H1 (cell line): Measurements from ENCODE around the gene OSBP2. TPM values are rescaled to one million over a fixed set of nuclear protein-coding genes. Genes with fewer than 3 reads are reported as not detected.

Experiments
- CTCF ChIA-PET: fragments of 300-600 bp; sonication (Branson Sonifier 250); formaldehyde crosslinking; loops from one replicate; lab custom pipeline; 2021; ENCODE audit not compliant: partially characterized antibody; lab: Charles Lee
- POLR2A ChIA-PET: fragments of 300-600 bp; sonication (Branson Sonifier 250); formaldehyde crosslinking; loops from one replicate; lab custom pipeline; 2021; ENCODE audit warnings: inconsistent platforms; ENCODE audit not compliant: partially characterized antibody; lab: Charles Lee
- DNase-seq, 2 experiments: peaks; one replicate each; pipeline versions ENCODE4 v3.0.0 to v3.0.0-alpha.2; 2010 to 2022; ENCODE audit warnings: low spot score in 2 of 2, low read depth in 1 of 2, mixed read lengths in 1 of 2
- FAIRE-seq: peaks from 2 replicates; lab custom pipeline; 2011; peaks lifted over from hg19 to GRCh38; lab: Jason Lieb, UNC
- H2AFZ ChIP-seq: 2 replicates; pipeline ENCODE4 v1.8.1; 2012; ENCODE audit warnings: low read length, inconsistent platforms
- H2AK5ac ChIP-seq: 2 replicates; pipeline ENCODE4 v1.6.1; 2013; ENCODE audit warnings: low read depth, low read length
- H2BK120ac ChIP-seq: replicated peaks from 2 replicates; pipeline ENCODE3; 2013; ENCODE audit warnings: low read depth, low read length, inconsistent platforms
- H2BK12ac ChIP-seq: 2 replicates; pipeline ENCODE4 v1.6.1; 2013; ENCODE audit warnings: low read depth, low read length
- H2BK15ac ChIP-seq: 2 replicates; pipeline ENCODE4 v1.6.1; 2013; ENCODE audit warnings: low read length
- H2BK20ac ChIP-seq: 2 replicates; pipeline ENCODE4 v1.6.1; 2013; ENCODE audit warnings: low read length
- H2BK5ac ChIP-seq: 2 replicates; pipeline ENCODE4 v1.6.1; 2013; ENCODE audit warnings: low read depth, low read length
- H3K14ac ChIP-seq: 2 replicates; pipeline ENCODE4 v1.6.1; 2013; ENCODE audit warnings: inconsistent platforms; ENCODE audit not compliant: insufficient read length
- H3K18ac ChIP-seq: 2 replicates; pipeline ENCODE4 v1.6.1; 2013; ENCODE audit warnings: low read length; ENCODE audit errors: extremely low read depth
- H3K23ac ChIP-seq: 2 replicates; pipeline ENCODE4 v1.6.1; 2013; ENCODE audit warnings: inconsistent platforms; ENCODE audit not compliant: insufficient read length
- H3K23me2 ChIP-seq: 2 replicates; pipeline ENCODE4 v1.6.1; 2013; ENCODE audit warnings: low read depth, low read length
- H3K27ac ChIP-seq: 2 replicates; pipeline ENCODE4 v1.6.1; 2011; ENCODE audit warnings: low read depth, low read length, inconsistent platforms
- H3K27me3 ChIP-seq, 4 experiments: replicated peaks in 1 of 4; 1 replicate in 1 of 4; 2 replicates in 3 of 4; pipeline versions ENCODE4 v1.6.1 to v1.8.1; 2011 to 2013; ENCODE audit warnings: low read length in 3 of 4, mild to moderate bottlenecking in 3 of 4, inconsistent platforms in 2 of 4, mixed read lengths in 2 of 4, moderate library complexity in 1 of 4; ENCODE audit not compliant: control insufficient read depth in 3 of 4, insufficient read depth in 3 of 4; ENCODE audit errors: extremely low read depth in 1 of 4
- H3K36me3 ChIP-seq, 4 experiments: 2 replicates each; pipeline versions ENCODE4 v1.6.1 to v1.8.1; 2011 to 2013; ENCODE audit warnings: mild to moderate bottlenecking in 4 of 4, low read length in 3 of 4, moderate library complexity in 2 of 4, control low read depth in 1 of 4, inconsistent platforms in 1 of 4; ENCODE audit not compliant: insufficient read depth in 4 of 4, control insufficient read depth in 2 of 4
- H3K4ac ChIP-seq: replicated peaks from 2 replicates; pipeline ENCODE3; 2013; ENCODE audit warnings: low read length, low read depth, mixed read lengths, inconsistent platforms; ENCODE audit not compliant: insufficient read length
- H3K4me1 ChIP-seq, 4 experiments: replicated peaks in 1 of 4; 1 replicate in 1 of 4; 2 replicates in 3 of 4; pipeline versions ENCODE4 v1.6.1 to v1.8.1; 2011 to 2013; ENCODE audit warnings: low read length in 3 of 4, inconsistent platforms in 2 of 4, mixed read lengths in 1 of 4; ENCODE audit not compliant: insufficient read depth in 4 of 4, control insufficient read depth in 3 of 4
- H3K4me2 ChIP-seq, 2 experiments: 2 replicates each; pipeline versions ENCODE4 v1.6.1 to v1.8.1; 2011 to 2013; ENCODE audit warnings: low read depth in 2 of 2, low read length in 2 of 2, control low read depth in 1 of 2, inconsistent platforms in 1 of 2, mild to moderate bottlenecking in 1 of 2; ENCODE audit not compliant: insufficient read depth in 1 of 2
- H3K4me3 ChIP-seq, 4 experiments: fragments of 200-600, 300-600 bp in 1 of 4; sonication (generic), shearing (Covaris generic), sonication (Bioruptor Twin) in 1 of 4; 2 replicates each; pipeline versions ENCODE4 v1.5.1 to v1.8.1; 2011 to 2016; ENCODE audit warnings: low read length in 4 of 4, low read depth in 3 of 4, control low read depth in 2 of 4, inconsistent platforms in 2 of 4, mild to moderate bottlenecking in 2 of 4, mixed read lengths in 1 of 4, moderate library complexity in 1 of 4; ENCODE audit not compliant: insufficient read depth in 2 of 4; ENCODE audit errors: extremely low read depth in 1 of 4
- H3K56ac ChIP-seq: replicated peaks from 2 replicates; pipeline ENCODE3; 2013; ENCODE audit warnings: low read depth, mild to moderate bottlenecking, mixed read lengths, low read length, inconsistent platforms; ENCODE audit not compliant: insufficient read length
- H3K79me1 ChIP-seq: 2 replicates; pipeline ENCODE4 v1.6.1; 2013; ENCODE audit warnings: low read depth, low read length, control low read depth
- H3K79me2 ChIP-seq, 2 experiments: 2 replicates each; pipeline versions ENCODE4 v1.6.1 to v1.8.1; 2012 to 2013; ENCODE audit warnings: low read length in 2 of 2, mild to moderate bottlenecking in 2 of 2, inconsistent platforms in 1 of 2; ENCODE audit not compliant: insufficient read depth in 2 of 2, control insufficient read depth in 1 of 2
- H3K9ac ChIP-seq, 4 experiments: replicated peaks in 1 of 4; 1 replicate in 1 of 4; 2 replicates in 3 of 4; pipeline versions ENCODE4 v1.6.1 to v1.8.1; 2011 to 2013; ENCODE audit warnings: low read depth in 3 of 4, low read length in 3 of 4, control low read depth in 2 of 4, mild to moderate bottlenecking in 2 of 4, moderate library complexity in 2 of 4, inconsistent platforms in 1 of 4; ENCODE audit errors: extremely low read depth in 1 of 4
- H3K9me3 ChIP-seq, 2 experiments: 2 replicates each; pipeline versions ENCODE4 v1.6.1 to v1.8.1; 2012 to 2013; ENCODE audit warnings: mild to moderate bottlenecking in 2 of 2, moderate library complexity in 2 of 2, control low read depth in 1 of 2, inconsistent platforms in 1 of 2, low read depth in 1 of 2, low read length in 1 of 2, mixed read lengths in 1 of 2; ENCODE audit not compliant: insufficient read depth in 2 of 2
- H4K20me1 ChIP-seq, 2 experiments: replicated peaks in 1 of 2; 2 replicates each; pipeline versions ENCODE3 to v1.8.1; 2011 to 2013; ENCODE audit warnings: inconsistent platforms in 2 of 2, low read length in 2 of 2, mild to moderate bottlenecking in 1 of 2; ENCODE audit not compliant: insufficient read depth in 2 of 2, control insufficient read depth in 1 of 2
- H4K5ac ChIP-seq: 2 replicates; pipeline ENCODE4 v1.6.1; 2013; ENCODE audit warnings: low read length, low read depth, mixed read lengths, inconsistent platforms; ENCODE audit not compliant: insufficient read length
- H4K8ac ChIP-seq: 2 replicates; pipeline ENCODE4 v1.8.0; 2013; ENCODE audit warnings: mild to moderate bottlenecking, moderate library complexity, low read length, inconsistent platforms; ENCODE audit not compliant: insufficient read depth; ENCODE audit errors: extremely low read depth
- H4K91ac ChIP-seq: replicated peaks from 2 replicates; pipeline ENCODE3; 2013; ENCODE audit warnings: low read length, mixed read lengths, inconsistent platforms; ENCODE audit not compliant: insufficient read length
- CBX8 ChIP-seq: fragments of 300-800, 300-1000 bp; sonication (generic); IDR thresholded peaks from 2 replicates; pipeline ENCODE4 v1.7.1; 2016; ENCODE audit warnings: low read depth, low read length, borderline replicate concordance
- HDAC2 ChIP-seq, 2 experiments: fragments of 300-600 bp in 1 of 2; sonication (generic) in 1 of 2; IDR thresholded peaks; 2 replicates each; pipeline ENCODE4 v1.6.1; 2011 to 2012; ENCODE audit warnings: low read depth in 2 of 2, low read length in 2 of 2, mild to moderate bottlenecking in 2 of 2, moderate library complexity in 2 of 2, borderline replicate concordance in 1 of 2, inconsistent platforms in 1 of 2
- JUN ChIP-seq: IDR thresholded peaks from 2 replicates; pipeline ENCODE4 v1.6.1; 2011; ENCODE audit warnings: low read depth, mild to moderate bottlenecking, improper control_type of control experiment, low read length
- KDM5A ChIP-seq: fragments of 200-600 bp; IDR thresholded peaks from 2 replicates; pipeline ENCODE4 v1.7.1; 2012; ENCODE audit warnings: mild to moderate bottlenecking, low read length, inconsistent platforms, mixed read lengths
- RAD21 ChIP-seq, 2 experiments: IDR thresholded peaks in 1 of 2; conservative IDR thresholded peaks in 1 of 2; 2 replicates each; pipeline ENCODE4 v1.6.1; 2011; ENCODE audit warnings: low read depth in 2 of 2, low read length in 2 of 2, improper control_type of control experiment in 1 of 2, inconsistent platforms in 1 of 2, mild to moderate bottlenecking in 1 of 2, moderate library complexity in 1 of 2
- RFX5 ChIP-seq: IDR thresholded peaks from 2 replicates; pipeline ENCODE4 v1.6.1; 2011; ENCODE audit warnings: low read depth, low read length, improper control_type of control experiment, borderline replicate concordance
- RXRA ChIP-seq: IDR thresholded peaks from 2 replicates; pipeline ENCODE4 v1.6.1; 2011; ENCODE audit warnings: low read depth, mild to moderate bottlenecking, low read length, moderate library complexity; ENCODE audit not compliant: insufficient read depth
- SIX5 ChIP-seq: IDR thresholded peaks from 2 replicates; pipeline ENCODE4 v1.6.1; 2011; ENCODE audit warnings: mild to moderate bottlenecking, low read depth, low read length
- SUZ12 ChIP-seq: fragments of 200-600 bp; sonication (generic); IDR thresholded peaks from 2 replicates; pipeline ENCODE4 v1.6.1; 2012; ENCODE audit warnings: mild to moderate bottlenecking, inconsistent platforms, low read length, moderate library complexity, mixed read lengths
- WGBS, 2 experiments: shearing (Covaris generic) in 1 of 2; methylation state at CpG; one replicate each; pipeline versions ENCODE4 v1.1.6 to v1.1.7; 2013 to 2015; ENCODE audit warnings: low lambda C conversion rate in 2 of 2, mixed read lengths in 2 of 2, inconsistent platforms in 1 of 2, low coverage in 1 of 2, missing lambda C conversion rate in 1 of 2; ENCODE audit not compliant: insufficient replicate concordance in 2 of 2, insufficient coverage in 1 of 2, insufficient read length in 1 of 2; ENCODE audit errors: extremely low coverage in 1 of 2, missing lambda C conversion rate in 1 of 2; 5-methylcytosine and 5-hydroxymethylcytosine counted together
- polyA plus RNA-seq, 7 experiments: library from polyadenylated mRNA; depleted of rRNA in 3 of 7; stranded (reverse) in 5 of 7; unstranded in 2 of 7; fragments of >200 nt in 5 of 7; fragments of 200-250 nt in 2 of 7; gene quantifications; 1 replicate in 5 of 7; 2 replicates in 1 of 7; 4 replicates in 1 of 7; pipeline versions ENCODE4 v1.2.1 to v1.2.3, GENCODE V29; 2011 to 2013; ENCODE audit warnings: missing spikeins in 2 of 7, mixed read lengths in 2 of 7
- total RNA-seq: library from RNA; stranded (reverse); fragmentation: NEBNext Ultra II Directional; extraction: Animal tissue kit (Norgen Biotek cat#: 25700); gene quantifications from 2 replicates; pipeline ENCODE4 v1.2.1, GENCODE V29; 2021
- TF ChIP-seq, protein P1 (sequence below): IDR thresholded peaks from 2 replicates; pipeline ENCODE4 v1.6.1; 2011; ENCODE audit warnings: low read depth, mild to moderate bottlenecking, low read length; ENCODE audit not compliant: insufficient read depth

OSBP2 gene
- total and polyA plus RNA-seq, 2 of the 8 experiments (the other 6 are each of a cell fraction or from before 2014, with no cell fraction given) = 3.4 to 3.7 TPM

DNA sequence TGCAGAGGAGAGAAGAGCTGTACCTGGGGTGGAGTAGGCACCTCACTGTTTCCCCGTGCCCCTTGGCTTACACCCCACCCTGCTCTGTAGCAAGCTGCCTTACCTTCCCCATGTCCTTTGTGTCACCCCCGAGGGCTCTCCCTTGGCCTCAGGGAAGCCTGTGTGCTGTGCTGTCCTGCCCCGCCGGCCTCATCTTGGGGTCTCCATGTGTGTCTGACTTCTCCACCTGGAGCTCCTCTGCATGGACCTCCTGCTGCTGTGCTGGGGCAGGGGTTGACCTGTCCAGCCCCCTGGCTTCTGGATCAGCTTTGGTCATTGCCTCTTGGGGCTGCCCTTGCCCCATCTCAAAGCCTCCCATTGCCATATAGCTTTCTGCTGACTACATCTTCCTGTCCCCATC, 59.8 kb downstream of the OSBP2 start:
- no peaks in the 10 kb centered on the region for H3K79me2 ChIP-seq
- no peak overlapping the region for H2AFZ ChIP-seq
- H3K4me3 ChIP-seq = no peak overlapping the region
- ChIA-PET POLR2A (interaction anchor here (0.6 to 2.8 kb wide), 5 partner anchors 11 to 312 kb away, joined by 3 to 12 read pairs (median 3); partner anchors contain the start of genes MORC2, SLC35E4 and TUG1), CTCF (interaction anchor here (0.6 to 6.8 kb wide), 49 partner anchors 7 to 401 kb away, joined by 3 to 137 read pairs (median 6); partner anchors contain the start of genes DUSP18, OSBP2, SLC35E4 and TCN2)
- H3K9me3 ChIP-seq = 0 out of 4 replicates have a peak, but pooled peaks cover 2 to 5% of the 10 kb centered on the region in 2 experiments
- no peaks in the 10 kb centered on the region for H3K79me1 ChIP-seq
- H2AK5ac ChIP-seq = no peak overlapping the region
- H3K56ac ChIP-seq = no peak overlapping the region
- no peak overlapping the region; the same call in 1 of the 2 replicates for H3K18ac ChIP-seq
- H4K20me1 ChIP-seq = no peaks in the 10 kb centered on the region
- no peak overlapping the region for H2BK120ac ChIP-seq
- no peak overlapping the region for H2BK20ac ChIP-seq
- no peak overlapping the region for H3K9ac ChIP-seq
- H2BK12ac ChIP-seq = 0 out of 2 replicates have a peak overlapping the region, but pooled peaks have one; percentile 17
- no peaks in the 10 kb centered on the region for H3K23me2 ChIP-seq
- H3K23ac ChIP-seq = no peak overlapping the region
- no peak overlapping the region for H4K5ac ChIP-seq
- WGBS, 2 experiments = 90% methylated on average over 4 of the region's 4 CpGs; no CpG with 5 or more reads in 1 of the 2 experiments
- H2BK5ac ChIP-seq = no peak overlapping the region; the same call in 1 of the 2 replicates
- H4K91ac ChIP-seq = no peak overlapping the region
- H2BK15ac ChIP-seq = no peak overlapping the region
- no peak overlapping the region for H4K8ac ChIP-seq
- H3K36me3 ChIP-seq = no peaks in the 10 kb centered on the region
- H3K27ac ChIP-seq = no peak overlapping the region
- H3K4ac ChIP-seq = no peak overlapping the region
- H3K4me2 ChIP-seq = no peak overlapping the region
- DNase-seq (no peak), FAIRE-seq (no peak)
- no peak overlapping the region for H3K14ac ChIP-seq
- peaks cover 0 to 3% (median 0%) of the 10 kb centered on the region in 4 experiments; a peak in 2 of 7 replicates for H3K4me1 ChIP-seq
- no peaks in the 10 kb centered on the region for H3K27me3 ChIP-seq
- TF ChIP-seq SIX5 (no peak), HDAC2 (IDR thresholded peaks at IDR 0.05; ENCODE audit: borderline replicate concordance in 1 of 2, low read depth in 2 of 2, low read length in 2 of 2) (no peak), SUZ12 (no peak), JUN (no peak), RXRA (no peak), RAD21 (IDR thresholded peaks at IDR 0.05 in 1 of 2, conservative IDR thresholded peaks at IDR 0.05 in 1 of 2; ENCODE audit: low read depth in 2 of 2, low read length in 2 of 2) (no peak), CBX8 (no peak), KDM5A (no peak), RFX5 (no peak)
- TF ChIP-seq, protein P1, sequence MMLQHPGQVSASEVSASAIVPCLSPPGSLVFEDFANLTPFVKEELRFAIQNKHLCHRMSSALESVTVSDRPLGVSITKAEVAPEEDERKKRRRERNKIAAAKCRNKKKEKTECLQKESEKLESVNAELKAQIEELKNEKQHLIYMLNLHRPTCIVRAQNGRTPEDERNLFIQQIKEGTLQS = no peak
